HG02571 (cell line): ENCODE measurements around the gene ZSCAN2.

Experiments used
- ATAC-seq: cut with Tn5 transposase; IDR thresholded peaks from one replicate; pipeline ENCODE4 v1.9.1; 2021; ENCODE audit warnings: mild to moderate bottlenecking, moderate library complexity; ENCODE audit not compliant: unreplicated experiment

The ZSCAN2 gene

GRCh38 chr15:84668221-84668982 is 67.6 kb downstream of the ZSCAN2 start:
- ATAC-seq: no peak

GRCh38 chr15:84669726-84670125 is 68.9 kb downstream of the ZSCAN2 start:
- no peak for ATAC-seq

GRCh38 chr15:84671211-84671610 is 70.4 kb downstream of the ZSCAN2 start:
- ATAC-seq: no peak
